Fibroblast of lung (primary cell): ENCODE data around the gene NTNG1.

Source experiments
- CTCF ChIP-seq, 2 donors: IDR thresholded peaks in 1 of 2; conservative IDR thresholded peaks in 1 of 2; 1 replicate in 1 of 2; 2 replicates in 1 of 2; pipeline ENCODE4 v1.5.1; 2011 to 2012; ENCODE audit warnings: low read length in 2 of 2, control low read depth in 1 of 2, inconsistent platforms in 1 of 2, low read depth in 1 of 2, mild to moderate bottlenecking in 1 of 2
- EZH2 ChIP-seq: IDR thresholded peaks from 2 replicates; pipeline ENCODE4 v1.5.1; 2012; ENCODE audit warnings: low read length, control low read depth, mild to moderate bottlenecking; ENCODE audit errors: missing control alignments

- TF ChIP-seq CTCF (conservative IDR thresholded peaks at IDR 0.05 in 1 of 2, IDR thresholded peaks at IDR 0.05 in 1 of 2; ENCODE audit: low read depth in 1 of 2, low read length in 2 of 2): no peak
- TF ChIP-seq EZH2: no peak
Observed at GRCh38 chr1:107512836-107513235, 372.0 kb downstream of the NTNG1 start.
